ENCODE measurements around the gene ATP2B3. TPM values are rescaled to one million over a fixed set of nuclear protein-coding genes. Genes with fewer than 3 reads are reported as not detected.

Gene ATP2B3
- total and polyA plus RNA-seq, 2 of the 4 experiments (the other 2 are of a cell fraction) = under 0.01 to 0.03 TPM

- in situ Hi-C loops (cut with MboI; ENCODE audit: low sequenced_read_pairs) = loop anchor here (5.0 kb wide), 1 partner anchor 111 kb away; no protein-coding TSS in a partner anchor
- no TSS peak for BruUV-seq (replicated peaks)
- H4K8ac ChIP-seq (ENCODE audit: low read depth in 2 of 2, low read length in 2 of 2) = no peak overlapping the region
- no peak overlapping the region for H2AK5ac ChIP-seq (ENCODE audit: low read depth, low read length)
- peak overlapping the region; percentile 5 for H2AK9ac ChIP-seq (replicated peaks; ENCODE audit: low read depth, low read length, poor library complexity)
- H2BK15ac ChIP-seq (ENCODE audit: low read depth, low read length) = no peak overlapping the region
- no peak overlapping the region for H3K4me3 ChIP-seq (ENCODE audit: insufficient read depth, low read depth, low read length)
- H4K91ac ChIP-seq (ENCODE audit: insufficient read depth, low read depth, low read length) = no peak overlapping the region
- H3K9ac ChIP-seq (ENCODE audit: low read depth, low read length) = no peak overlapping the region
- intact Hi-C loops (cut with micrococcal nuclease) = no loop called here
- H3K4ac ChIP-seq (ENCODE audit: low read depth, low read length) = no peak overlapping the region
- H2BK20ac ChIP-seq (ENCODE audit: low read depth, low read length) = no peak overlapping the region
- H3K18ac ChIP-seq (ENCODE audit: low read depth, low read length) = no peak overlapping the region
- no peaks in the 10 kb centered on the region for H4K20me1 ChIP-seq (ENCODE audit: insufficient read depth, low read length)
- peaks cover 13% of the 10 kb centered on the region; the same call in 1 of the 2 replicates for H3K27me3 ChIP-seq (ENCODE audit: control insufficient read depth, insufficient read depth, low read length)
- TF ChIP-seq BHLHE40 (IDR thresholded peaks at IDR 0.05; ENCODE audit: low read depth, low read length) = no peak
- TF ChIP-seq CHD1 (IDR thresholded peaks at IDR 0.05; ENCODE audit: low read depth, low read length) = no peak
- TF ChIP-seq CEBPB (IDR thresholded peaks at IDR 0.05; ENCODE audit: low read depth, low read length) = no peak
- TF ChIP-seq RFX5 (IDR thresholded peaks at IDR 0.05; ENCODE audit: low read depth, low read length) = no peak
- TF ChIP-seq FOS (IDR thresholded peaks at IDR 0.05; ENCODE audit: low read depth, low read length) = no peak
- TF ChIP-seq CTCF (conservative IDR thresholded peaks at IDR 0.05; ENCODE audit: low read depth, low read length) = no peak
- TF ChIP-seq USF2 (IDR thresholded peaks at IDR 0.05; ENCODE audit: low read depth, low read length) = no peak
- TF ChIP-seq RCOR1 (IDR thresholded peaks at IDR 0.05; ENCODE audit: insufficient replicate concordance, low read length) = no peak
- TF ChIP-seq MXI1 (IDR thresholded peaks at IDR 0.05; ENCODE audit: borderline replicate concordance, low read depth, low read length) = no peak
- TF ChIP-seq MAZ (IDR thresholded peaks at IDR 0.05; ENCODE audit: borderline replicate concordance, low read depth, low read length) = no peak
- TF ChIP-seq POLR2A (IDR thresholded peaks at IDR 0.05; ENCODE audit: low read depth, low read length) = no peak
- no peak for TF ChIP-seq ELK1 (IDR thresholded peaks at IDR 0.05; ENCODE audit: borderline replicate concordance, low read depth, low read length)
- TF ChIP-seq MAFK (IDR thresholded peaks at IDR 0.05; ENCODE audit: low read depth, low read length) = no peak
- TF ChIP-seq RAD21 (IDR thresholded peaks at IDR 0.05; ENCODE audit: low read length) = no peak
- TF ChIP-seq NFE2L2 (IDR thresholded peaks at IDR 0.05; ENCODE audit: low read depth, low read length) = no peak
- TF ChIP-seq SMC3 (IDR thresholded peaks at IDR 0.05; ENCODE audit: low read depth, low read length) = no peak
- POLR2A ChIA-PET (ENCODE audit: unreplicated experiment) = no interaction called here
- no peaks in the 10 kb centered on the region for H3K4me1 ChIP-seq (ENCODE audit: control insufficient read depth, insufficient read depth, low read length)
- H3K4me2 ChIP-seq (ENCODE audit: low read depth, low read length) = no peak overlapping the region
- H3K14ac ChIP-seq (replicated peaks; ENCODE audit: low read depth, low read length) = no peak overlapping the region
- 100% methylated on average over 1 of the region's 12 CpGs; no CpG with 5 or more reads in 1 of the 2 experiments for WGBS, 2 experiments (ENCODE audit: extremely low coverage in 2 of 2, insufficient read length in 1 of 2)
- no peak overlapping the region for H2AFZ ChIP-seq (replicated peaks; ENCODE audit: low read length, poor library complexity)
- H3K79me1 ChIP-seq (ENCODE audit: low read depth in 1 of 2, low read length in 2 of 2) = no peaks in the 10 kb centered on the region
- no peak overlapping the region for H2BK5ac ChIP-seq (ENCODE audit: low read depth, low read length, poor library complexity, severe bottlenecking)
- no peak overlapping the region for H2BK120ac ChIP-seq (ENCODE audit: low read depth, low read length)
- no peaks in the 10 kb centered on the region for H3K9me1 ChIP-seq (ENCODE audit: insufficient read depth, low read length)
- no peak overlapping the region for H4K5ac ChIP-seq (ENCODE audit: low read depth, low read length)
- H3K56ac ChIP-seq (ENCODE audit: extremely low read depth, insufficient read depth, low read length) = no peak overlapping the region
- H3K36me3 ChIP-seq (ENCODE audit: control insufficient read depth, insufficient read depth, low read length) = no peaks in the 10 kb centered on the region
- dilution Hi-C loops (cut with HindIII; ENCODE audit: low sequenced_read_pairs, unreplicated experiment) = no loop called here
- no peaks in the 10 kb centered on the region; the same call in 1 of the 2 replicates for H3K9me3 ChIP-seq (ENCODE audit: control insufficient read depth, insufficient read depth, low read length)
- no peak overlapping the region for H3K27ac ChIP-seq (ENCODE audit: insufficient read depth, low read length)
- DNase-seq = no peak
- no peak overlapping the region for H3K23ac ChIP-seq (ENCODE audit: low read depth, low read length)
- ATAC-seq (ENCODE audit: low read depth) = no peak
- CTCF ChIA-PET = no interaction called here
Observed at GRCh38 chrX:153556767-153557166, 39.3 kb downstream of the ATP2B3 start.
